A549 (cell line): Measurements from ENCODE around the gene TBL1X.

ENCODE experiments used
- CTCF ChIP-seq: fragments of >200 bp; sonication (Bioruptor Twin); formaldehyde crosslinking; IDR thresholded peaks from 3 replicates; pipeline ENCODE4 v1.5.1; 2016
- HOXB13 ChIP-seq: fragments of 250-450 bp; sonication (Bioruptor Pico); IDR thresholded peaks from 2 replicates; pipeline ENCODE4 v1.5.0; 2020; ENCODE audit warnings: low read depth, mild to moderate bottlenecking, moderate library complexity
- JUN ChIP-seq, 2 experiments: fragments of >200 bp; sonication (Bioruptor Twin); formaldehyde crosslinking; IDR thresholded peaks; 2 replicates in 1 of 2; 3 replicates in 1 of 2; pipeline ENCODE4 v1.6.1; 2016 to 2017
- PHF8 ChIP-seq: fragments of 200-600 bp; sonication (generic); IDR thresholded peaks from 2 replicates; pipeline ENCODE4 v1.6.1; 2016; ENCODE audit warnings: low read depth, mild to moderate bottlenecking, antibody characterized with exemption, moderate library complexity, borderline replicate concordance
- POLR2A ChIP-seq: IDR thresholded peaks from 2 replicates; pipeline ENCODE4 v1.6.1; 2012; ENCODE audit warnings: mild to moderate bottlenecking, low read length
- RAD21 ChIP-seq, 2 experiments: fragments of >200 bp in 1 of 2; sonication (Bioruptor Twin) in 1 of 2; formaldehyde crosslinking in 1 of 2; IDR thresholded peaks in 1 of 2; conservative IDR thresholded peaks in 1 of 2; 2 replicates in 1 of 2; 3 replicates in 1 of 2; pipeline ENCODE4 v1.6.1; 2012 to 2018; ENCODE audit warnings: inconsistent platforms in 1 of 2
- RFX5 ChIP-seq: fragments of 450-650 bp; IDR thresholded peaks from 2 replicates; pipeline ENCODE4 v1.7.1; 2014; ENCODE audit warnings: antibody characterized with exemption, mild to moderate bottlenecking, moderate library complexity
- SREBF2 ChIP-seq: fragments of 450-650 bp; IDR thresholded peaks from 2 replicates; pipeline ENCODE4 v1.6.1; 2014; ENCODE audit warnings: mild to moderate bottlenecking, moderate library complexity
- ZSCAN20 ChIP-seq: fragments of 250-450 bp; sonication (Bioruptor Pico); IDR thresholded peaks from 2 replicates; pipeline ENCODE4 v1.8.0; 2022; ENCODE audit warnings: mild to moderate bottlenecking, moderate library complexity

DNA sequence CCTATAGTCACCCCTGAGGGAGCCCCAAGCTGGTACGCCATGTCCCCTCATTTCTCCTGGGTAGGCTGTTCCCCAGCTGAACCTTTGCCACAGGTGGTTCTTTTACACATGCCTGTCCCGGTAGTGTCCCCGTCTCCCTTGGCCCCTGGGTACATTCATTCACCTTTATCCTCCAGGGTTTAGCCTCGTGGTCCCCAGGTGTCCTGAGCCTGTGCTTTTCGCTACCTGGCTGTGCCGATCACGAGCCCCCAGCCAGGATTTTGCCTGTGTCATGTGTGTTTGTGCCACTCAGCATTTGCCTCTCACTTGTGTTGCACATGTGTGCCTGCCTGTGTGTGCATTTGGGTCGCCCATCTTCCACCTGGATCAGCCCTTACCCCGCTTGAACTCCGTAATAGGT, 243.2 kb downstream of the TBL1X start:
- TF ChIP-seq HOXB13 (CRISPR knock-in tag) (no peak), RFX5 (no peak), RAD21 (conservative IDR thresholded peaks at IDR 0.05 in 1 of 2, IDR thresholded peaks at IDR 0.05 in 1 of 2) (no peak), POLR2A (no peak), CTCF (no peak), SREBF2 (no peak), ZSCAN20 (no peak), JUN (IDR thresholded peaks at IDR 0.05) (no peak), PHF8 (no peak)
